ENCODE measurements around the gene GNG7. TPM values are rescaled to one million over a fixed set of nuclear protein-coding genes. Genes with fewer than 3 reads are reported as not detected.

The GNG7 gene
- total and polyA plus RNA-seq, 10 of the 15 experiments (the other 5 are each of a cell fraction or from before 2014, with no cell fraction given) = 1.9 to 13.6 (median 6.5) TPM

DNA sequence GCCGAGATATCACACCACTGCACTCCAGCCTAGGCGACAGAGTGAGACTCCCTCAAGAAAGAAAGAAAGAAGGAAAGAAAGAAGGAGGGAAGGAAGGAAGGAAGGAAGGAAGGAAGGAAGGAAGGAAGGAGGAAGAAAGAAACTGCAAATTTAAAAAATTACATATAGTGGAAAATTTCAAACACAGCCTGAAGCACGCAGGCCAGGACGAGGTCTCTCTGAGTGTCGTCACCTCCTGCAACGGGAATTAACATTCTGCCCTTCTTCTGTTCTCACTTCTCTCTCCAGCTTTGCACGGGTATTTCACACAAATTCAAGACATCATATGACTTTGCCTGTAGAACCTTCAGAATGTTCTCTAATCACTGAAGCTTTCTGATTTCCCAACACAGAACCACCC, 108.2 kb downstream of the GNG7 start (continued):
- TF ChIP-seq, protein P1, sequence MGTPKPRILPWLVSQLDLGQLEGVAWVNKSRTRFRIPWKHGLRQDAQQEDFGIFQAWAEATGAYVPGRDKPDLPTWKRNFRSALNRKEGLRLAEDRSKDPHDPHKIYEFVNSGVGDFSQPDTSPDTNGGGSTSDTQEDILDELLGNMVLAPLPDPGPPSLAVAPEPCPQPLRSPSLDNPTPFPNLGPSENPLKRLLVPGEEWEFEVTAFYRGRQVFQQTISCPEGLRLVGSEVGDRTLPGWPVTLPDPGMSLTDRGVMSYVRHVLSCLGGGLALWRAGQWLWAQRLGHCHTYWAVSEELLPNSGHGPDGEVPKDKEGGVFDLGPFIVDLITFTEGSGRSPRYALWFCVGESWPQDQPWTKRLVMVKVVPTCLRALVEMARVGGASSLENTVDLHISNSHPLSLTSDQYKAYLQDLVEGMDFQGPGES (IDR thresholded peaks at IDR 0.05) = no peak
- TF ChIP-seq, protein P2, sequence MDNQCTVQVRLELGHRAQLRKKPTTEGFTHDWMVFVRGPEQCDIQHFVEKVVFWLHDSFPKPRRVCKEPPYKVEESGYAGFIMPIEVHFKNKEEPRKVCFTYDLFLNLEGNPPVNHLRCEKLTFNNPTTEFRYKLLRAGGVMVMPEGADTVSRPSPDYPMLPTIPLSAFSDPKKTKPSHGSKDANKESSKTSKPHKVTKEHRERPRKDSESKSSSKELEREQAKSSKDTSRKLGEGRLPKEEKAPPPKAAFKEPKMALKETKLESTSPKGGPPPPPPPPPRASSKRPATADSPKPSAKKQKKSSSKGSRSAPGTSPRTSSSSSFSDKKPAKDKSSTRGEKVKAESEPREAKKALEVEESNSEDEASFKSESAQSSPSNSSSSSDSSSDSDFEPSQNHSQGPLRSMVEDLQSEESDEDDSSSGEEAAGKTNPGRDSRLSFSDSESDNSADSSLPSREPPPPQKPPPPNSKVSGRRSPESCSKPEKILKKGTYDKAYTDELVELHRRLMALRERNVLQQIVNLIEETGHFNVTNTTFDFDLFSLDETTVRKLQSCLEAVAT (IDR thresholded peaks at IDR 0.05) = 0 out of 2 replicates have a peak, but pooled peaks have one; percentile 10
- peak; percentile 50 for TF ChIP-seq RAD51 (IDR thresholded peaks at IDR 0.05)
- TF ChIP-seq CREB1 (IDR thresholded peaks at IDR 0.05; ENCODE audit: low read depth) = peak; percentile 49; the same call in 1 of the 2 replicates
- TF ChIP-seq SREBF1 (IDR thresholded peaks at IDR 0.05; ENCODE audit: low read length) = no peak
- TF ChIP-seq CBFB (IDR thresholded peaks at IDR 0.05; ENCODE audit: low read depth) = no peak
- no peak for TF ChIP-seq CBX5 (IDR thresholded peaks at IDR 0.05; ENCODE audit: low read depth)
- peak; percentile 28; the same call in 1 of the 2 replicates for TF ChIP-seq ZBED1 (IDR thresholded peaks at IDR 0.05; ENCODE audit: borderline replicate concordance)
- TF ChIP-seq MEF2A (IDR thresholded peaks at IDR 0.05; ENCODE audit: insufficient read depth, low read depth, low read length) = no peak
- TF ChIP-seq, protein P3, sequence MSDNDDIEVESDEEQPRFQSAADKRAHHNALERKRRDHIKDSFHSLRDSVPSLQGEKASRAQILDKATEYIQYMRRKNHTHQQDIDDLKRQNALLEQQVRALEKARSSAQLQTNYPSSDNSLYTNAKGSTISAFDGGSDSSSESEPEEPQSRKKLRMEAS (IDR thresholded peaks at IDR 0.05; ENCODE audit: low read depth, low read length) = no peak
- TF ChIP-seq TCF3 (IDR thresholded peaks at IDR 0.05; ENCODE audit: borderline replicate concordance, insufficient read depth, low read depth, low read length) = 0 out of 2 replicates have a peak, but pooled peaks have one; percentile 20
- peak; percentile 50; the same call in 1 of the 2 replicates for TF ChIP-seq CREM (IDR thresholded peaks at IDR 0.05; ENCODE audit: low read depth)
- TF ChIP-seq BHLHE40 (IDR thresholded peaks at IDR 0.05; ENCODE audit: borderline replicate concordance in 1 of 2, low read depth in 2 of 2, low read length in 1 of 2) = peak; percentile 57 to 78; a peak in 3 of 4 replicates
- TF ChIP-seq FOS (IDR thresholded peaks at IDR 0.05; ENCODE audit: borderline replicate concordance, extremely low read depth, insufficient read length) = no peak
- no peak for TF ChIP-seq ZNF622 (IDR thresholded peaks at IDR 0.05)
- TF ChIP-seq, protein P4, sequence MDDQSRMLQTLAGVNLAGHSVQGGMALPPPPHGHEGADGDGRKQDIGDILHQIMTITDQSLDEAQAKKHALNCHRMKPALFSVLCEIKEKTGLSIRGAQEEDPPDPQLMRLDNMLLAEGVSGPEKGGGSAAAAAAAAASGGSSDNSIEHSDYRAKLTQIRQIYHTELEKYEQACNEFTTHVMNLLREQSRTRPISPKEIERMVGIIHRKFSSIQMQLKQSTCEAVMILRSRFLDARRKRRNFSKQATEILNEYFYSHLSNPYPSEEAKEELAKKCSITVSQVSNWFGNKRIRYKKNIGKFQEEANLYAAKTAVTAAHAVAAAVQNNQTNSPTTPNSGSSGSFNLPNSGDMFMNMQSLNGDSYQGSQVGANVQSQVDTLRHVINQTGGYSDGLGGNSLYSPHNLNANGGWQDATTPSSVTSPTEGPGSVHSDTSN (IDR thresholded peaks at IDR 0.05; ENCODE audit: insufficient replicate concordance, low read depth, low read length) = no peak
- TF ChIP-seq, protein P5, sequence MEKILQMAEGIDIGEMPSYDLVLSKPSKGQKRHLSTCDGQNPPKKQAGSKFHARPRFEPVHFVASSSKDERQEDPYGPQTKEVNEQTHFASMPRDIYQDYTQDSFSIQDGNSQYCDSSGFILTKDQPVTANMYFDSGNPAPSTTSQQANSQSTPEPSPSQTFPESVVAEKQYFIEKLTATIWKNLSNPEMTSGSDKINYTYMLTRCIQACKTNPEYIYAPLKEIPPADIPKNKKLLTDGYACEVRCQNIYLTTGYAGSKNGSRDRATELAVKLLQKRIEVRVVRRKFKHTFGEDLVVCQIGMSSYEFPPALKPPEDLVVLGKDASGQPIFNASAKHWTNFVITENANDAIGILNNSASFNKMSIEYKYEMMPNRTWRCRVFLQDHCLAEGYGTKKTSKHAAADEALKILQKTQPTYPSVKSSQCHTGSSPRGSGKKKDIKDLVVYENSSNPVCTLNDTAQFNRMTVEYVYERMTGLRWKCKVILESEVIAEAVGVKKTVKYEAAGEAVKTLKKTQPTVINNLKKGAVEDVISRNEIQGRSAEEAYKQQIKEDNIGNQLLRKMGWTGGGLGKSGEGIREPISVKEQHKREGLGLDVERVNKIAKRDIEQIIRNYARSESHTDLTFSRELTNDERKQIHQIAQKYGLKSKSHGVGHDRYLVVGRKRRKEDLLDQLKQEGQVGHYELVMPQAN (conservative IDR thresholded peaks at IDR 0.05) = no peak
- peak; percentile 67; the same call in 1 of the 2 replicates for TF ChIP-seq FOXM1 (IDR thresholded peaks at IDR 0.05; ENCODE audit: low read depth, low read length)
- TF ChIP-seq ZNF217 (IDR thresholded peaks at IDR 0.05) = no peak
- TF ChIP-seq, protein P6, sequence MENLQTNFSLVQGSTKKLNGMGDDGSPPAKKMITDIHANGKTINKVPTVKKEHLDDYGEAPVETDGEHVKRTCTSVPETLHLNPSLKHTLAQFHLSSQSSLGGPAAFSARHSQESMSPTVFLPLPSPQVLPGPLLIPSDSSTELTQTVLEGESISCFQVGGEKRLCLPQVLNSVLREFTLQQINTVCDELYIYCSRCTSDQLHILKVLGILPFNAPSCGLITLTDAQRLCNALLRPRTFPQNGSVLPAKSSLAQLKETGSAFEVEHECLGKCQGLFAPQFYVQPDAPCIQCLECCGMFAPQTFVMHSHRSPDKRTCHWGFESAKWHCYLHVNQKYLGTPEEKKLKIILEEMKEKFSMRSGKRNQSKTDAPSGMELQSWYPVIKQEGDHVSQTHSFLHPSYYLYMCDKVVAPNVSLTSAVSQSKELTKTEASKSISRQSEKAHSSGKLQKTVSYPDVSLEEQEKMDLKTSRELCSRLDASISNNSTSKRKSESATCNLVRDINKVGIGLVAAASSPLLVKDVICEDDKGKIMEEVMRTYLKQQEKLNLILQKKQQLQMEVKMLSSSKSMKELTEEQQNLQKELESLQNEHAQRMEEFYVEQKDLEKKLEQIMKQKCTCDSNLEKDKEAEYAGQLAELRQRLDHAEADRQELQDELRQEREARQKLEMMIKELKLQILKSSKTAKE (IDR thresholded peaks at IDR 0.05; ENCODE audit: low read depth, poor library complexity, severe bottlenecking) = no peak
- TF ChIP-seq HCFC1 (IDR thresholded peaks at IDR 0.05; ENCODE audit: low read length) = no peak

All from GM12878 (cell line).